ENCODE results near the gene ZNF688.

DNA sequence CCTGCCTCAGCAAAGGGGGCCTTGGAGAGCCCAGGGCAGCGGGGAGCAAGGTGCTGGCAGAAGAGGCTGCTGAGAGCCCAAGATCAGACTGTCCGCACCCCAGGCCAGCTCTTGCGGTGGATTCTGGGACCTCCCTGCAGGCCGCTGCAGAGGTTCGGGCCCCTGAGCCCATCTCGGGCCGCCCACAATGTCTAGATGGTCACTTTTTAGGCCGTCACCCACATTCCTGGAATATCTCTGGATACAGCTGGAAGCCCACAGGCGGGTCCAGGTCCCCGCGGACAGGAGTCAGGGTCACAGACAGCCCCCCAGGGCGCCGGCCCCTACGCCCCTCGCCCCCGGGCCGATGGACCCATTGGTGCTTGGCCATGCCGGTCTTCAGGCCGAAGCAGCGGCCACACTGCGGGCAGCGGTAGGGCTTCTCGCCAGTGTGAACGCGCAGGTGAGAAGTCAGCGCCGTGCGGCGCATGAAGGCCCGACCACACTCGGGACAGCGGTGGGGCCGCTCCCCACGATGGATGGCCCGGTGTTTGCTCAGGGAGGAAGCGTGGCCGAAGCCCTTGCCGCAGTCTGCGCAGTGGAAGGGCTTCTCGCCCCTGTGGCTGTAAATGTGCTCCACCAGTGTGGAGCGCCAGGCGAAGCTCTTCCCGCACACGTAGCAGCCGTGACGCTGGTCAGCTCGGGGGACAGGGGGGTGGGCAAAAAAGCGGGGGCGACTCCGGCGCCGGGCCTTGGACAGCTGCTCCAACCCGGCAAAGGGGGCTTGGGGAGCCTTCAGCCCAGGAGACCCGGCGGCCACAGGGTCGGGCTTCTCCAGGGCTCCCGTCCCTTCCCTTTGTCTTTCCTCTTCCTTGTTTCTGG lies 39.0 kb downstream of the ZNF688 start:
- TF ChIP-seq CTCF (conservative IDR thresholded peaks at IDR 0.05 in 1 of 2, IDR thresholded peaks at IDR 0.05 in 1 of 2; ENCODE audit: extremely low read depth in 1 of 2, insufficient read depth in 1 of 2, low read depth in 1 of 2, low read length in 2 of 2), result no peak
- no peak for TF ChIP-seq EZH2 (IDR thresholded peaks at IDR 0.05; ENCODE audit: borderline replicate concordance, low read length)
